ENCODE data around the gene RGMB.
A peak's percentile ranks its signal among the peaks of the same experiment; 100 is the strongest.

Gene RGMB

DNA sequence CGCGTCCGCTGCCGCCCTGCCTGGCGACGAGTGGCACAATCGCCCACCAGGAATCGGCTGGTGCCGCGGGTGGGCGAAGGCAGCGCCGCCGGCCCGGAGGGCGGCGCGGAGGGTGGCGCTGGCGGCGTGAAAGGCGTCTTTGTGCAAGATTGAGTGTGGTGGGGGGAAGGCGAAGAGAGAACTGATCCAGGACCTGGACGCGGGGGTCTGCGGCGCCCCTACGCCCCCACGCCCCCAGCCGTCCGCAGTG lies 4.6 kb upstream of the RGMB start:
- DNase-seq, result no peak

DNA sequence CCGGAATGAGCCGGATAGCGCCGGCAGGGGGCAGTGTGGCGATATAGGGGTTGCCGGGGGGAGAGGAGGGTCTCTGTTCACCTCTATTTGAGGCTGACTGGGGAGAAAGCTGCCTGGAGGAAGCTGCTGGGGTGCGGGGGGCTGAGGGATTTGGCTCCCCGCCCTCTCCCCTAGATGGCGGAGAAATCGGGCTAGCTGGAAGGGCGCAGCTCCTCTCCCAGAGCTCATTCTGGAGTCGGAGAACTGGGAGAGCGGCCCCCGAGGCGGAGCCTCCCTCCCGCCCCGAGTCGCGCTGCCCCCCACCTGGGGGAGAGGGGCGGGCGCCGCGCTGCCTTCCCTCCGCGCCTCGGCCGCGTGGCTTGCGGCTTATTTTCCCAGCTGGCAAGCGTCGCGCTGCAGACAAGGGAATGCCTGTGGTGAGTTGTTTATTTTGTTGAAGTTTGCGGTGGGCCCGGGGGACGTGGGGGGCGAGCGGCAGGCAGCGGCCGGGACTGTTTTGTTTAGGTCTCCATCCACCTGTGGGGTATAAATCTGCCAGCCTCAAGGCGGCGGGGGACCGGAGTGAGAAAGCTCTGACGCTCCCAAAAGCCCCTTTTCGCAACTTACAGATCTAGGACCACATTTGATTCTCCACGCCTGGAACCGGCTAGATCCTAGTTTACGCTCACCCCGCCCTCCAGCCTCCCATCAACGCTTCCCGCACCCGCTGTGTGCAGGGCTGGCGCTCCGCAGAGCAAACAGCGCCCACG lies 4.1 kb upstream of the RGMB start:
- peak in 1 of 2 donors; percentile 8 for DNase-seq

DNA sequence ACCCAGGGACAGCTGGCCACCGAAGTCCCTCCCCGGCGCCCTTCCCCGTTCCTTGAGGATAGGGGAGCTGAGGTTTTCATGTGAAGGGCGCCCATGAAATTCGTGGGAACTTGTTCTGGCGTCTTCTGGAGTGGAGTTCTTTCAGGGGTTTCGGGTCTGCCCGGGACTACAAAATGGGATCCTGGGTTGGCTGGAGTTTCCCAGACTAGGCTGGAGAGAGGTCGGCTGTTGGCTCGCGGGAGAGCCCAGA lies 3.6 kb upstream of the RGMB start:
- DNase-seq, result no peak

DNA sequence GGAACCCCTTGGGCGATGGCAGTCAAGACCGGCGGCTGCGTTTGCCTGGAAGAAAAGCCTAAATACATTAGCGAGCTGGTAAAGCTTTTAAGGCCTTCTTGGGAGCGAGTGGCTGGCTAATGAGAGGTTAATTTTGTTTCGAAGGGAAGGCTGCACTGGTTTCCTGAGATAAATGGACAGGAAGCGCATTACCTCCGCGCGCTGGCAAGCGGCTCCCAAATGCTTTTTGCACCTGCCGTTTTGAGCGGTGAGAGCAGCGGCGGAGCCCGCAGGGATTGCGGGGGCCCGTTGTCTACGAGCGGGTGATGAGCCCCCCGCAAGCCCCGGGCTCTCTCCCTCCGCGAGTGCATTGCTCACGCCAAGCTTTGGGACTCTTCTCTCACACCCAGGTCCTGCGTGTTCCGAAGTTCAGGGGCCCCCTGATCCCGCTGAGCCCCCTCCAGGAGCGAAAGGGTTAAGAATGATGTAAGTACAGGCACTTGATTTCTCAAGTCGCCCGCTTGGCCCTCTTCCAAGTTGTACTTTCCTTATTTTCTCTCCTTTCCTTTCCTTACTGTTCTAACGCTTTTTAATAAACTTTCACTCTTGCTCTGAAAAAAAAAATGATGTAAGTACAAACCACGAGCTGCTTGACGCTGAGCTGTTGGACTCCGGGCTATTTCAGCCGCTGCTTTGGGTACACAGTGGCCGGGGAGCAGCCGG lies 3.1 kb upstream of the RGMB start:
- no peak for DNase-seq

DNA sequence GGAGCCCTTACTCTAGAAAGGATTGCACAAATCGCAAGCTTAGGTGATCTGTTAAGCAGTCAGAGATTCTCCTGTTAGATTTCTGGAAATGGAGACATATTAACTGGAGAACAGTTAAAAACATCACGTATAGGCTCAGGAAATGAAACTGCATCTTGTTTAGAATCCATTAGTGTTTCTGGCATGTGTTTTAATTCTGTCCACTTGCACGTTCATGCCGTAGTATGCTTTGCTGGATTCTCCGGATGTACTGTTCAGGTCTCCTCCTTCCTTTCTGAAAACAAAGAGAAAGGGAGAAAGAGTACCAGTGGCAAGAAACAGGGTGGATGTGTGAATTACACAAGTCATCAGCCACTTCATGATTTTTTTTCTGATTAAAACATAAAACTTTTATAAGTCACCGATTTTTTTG lies 2.5 kb upstream of the RGMB start:
- no peak for DNase-seq

DNA sequence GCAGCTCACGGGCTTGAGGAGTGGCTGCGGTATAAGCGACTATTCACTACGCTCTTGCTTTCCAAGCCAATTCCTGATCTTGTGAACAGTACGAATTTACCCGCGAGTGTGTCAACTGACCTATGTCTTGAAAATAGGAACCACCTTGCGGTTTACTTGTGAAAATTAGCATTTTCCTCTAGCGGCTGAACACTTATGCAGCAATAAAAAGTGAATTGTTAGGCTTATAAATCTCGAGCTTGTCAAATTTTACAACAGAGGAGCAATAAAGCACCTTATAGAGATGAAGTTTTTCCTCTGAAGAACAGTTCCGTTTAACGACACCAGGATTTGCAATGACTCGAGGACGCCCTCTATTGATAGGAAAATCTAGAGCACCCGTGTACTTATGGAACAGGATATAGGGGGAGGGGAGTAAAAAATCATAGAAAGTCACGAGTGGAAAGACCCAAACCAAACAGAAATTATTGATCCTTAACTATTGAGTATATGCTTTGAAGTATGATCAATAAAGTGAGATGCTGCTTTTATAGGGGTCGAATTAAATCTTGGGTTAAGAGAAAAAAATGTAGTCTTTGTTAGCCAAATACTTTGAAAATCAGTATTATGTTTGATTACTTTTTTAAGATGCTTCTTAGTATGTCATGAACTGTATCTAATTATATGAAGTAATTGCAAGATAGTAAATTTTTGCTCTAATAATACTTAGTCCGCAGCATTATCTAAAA lies 1.9 kb upstream of the RGMB start:
- peak in 1 of 2 donors; percentile 88 for DNase-seq

DNA sequence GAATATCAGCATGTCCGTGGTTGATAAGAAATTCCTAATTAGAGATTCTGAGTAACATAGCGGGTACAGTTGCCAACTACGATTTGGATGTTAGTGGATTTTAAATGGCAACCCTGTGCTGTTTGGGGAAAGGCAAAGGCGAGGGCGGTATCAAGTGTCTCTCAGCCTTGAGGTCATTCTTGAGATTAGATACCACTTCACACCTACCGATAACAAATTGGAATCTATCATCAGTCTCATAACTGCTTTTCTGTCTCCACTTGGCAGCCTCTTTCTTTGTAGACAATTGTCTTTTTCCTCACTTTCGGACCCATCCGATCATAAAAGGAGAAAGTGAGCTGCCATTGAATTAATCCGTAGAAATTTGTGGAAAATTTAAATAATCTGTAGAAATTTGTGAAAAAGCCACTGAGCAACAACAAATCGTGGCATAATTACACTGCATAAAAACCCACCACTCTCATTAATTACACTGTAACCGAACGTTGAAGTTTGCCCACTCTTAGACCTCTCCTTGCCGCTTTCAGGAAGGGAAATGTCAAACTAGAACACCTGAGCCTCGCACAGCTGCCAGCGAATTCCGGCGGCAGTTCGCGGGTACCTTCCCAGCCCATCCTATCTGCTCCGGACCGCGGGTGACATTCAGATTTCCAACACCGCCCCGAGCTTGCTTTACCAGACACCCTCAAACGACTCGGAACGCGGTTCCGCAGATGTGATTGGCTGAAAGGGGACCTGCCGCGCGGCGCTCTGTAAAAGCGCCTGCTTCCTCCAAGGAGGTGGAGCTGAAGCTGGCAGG lies 849 bp upstream of the RGMB start:
- DNase-seq, result no peak

DNA sequence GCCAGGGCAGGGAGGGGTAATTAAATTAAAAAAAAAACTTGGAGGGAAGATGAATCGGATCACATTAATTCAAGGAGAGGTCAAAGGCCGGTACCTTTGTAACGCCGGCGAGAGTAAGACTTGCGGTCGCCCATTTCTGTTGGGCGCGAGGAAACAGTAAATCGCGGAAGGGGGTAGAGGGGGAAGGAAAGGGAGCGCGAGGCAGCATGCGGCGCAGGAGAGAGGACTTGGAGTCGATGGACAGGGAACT lies 324 bp upstream of the RGMB start:
- DNase-seq, result no peak

DNA sequence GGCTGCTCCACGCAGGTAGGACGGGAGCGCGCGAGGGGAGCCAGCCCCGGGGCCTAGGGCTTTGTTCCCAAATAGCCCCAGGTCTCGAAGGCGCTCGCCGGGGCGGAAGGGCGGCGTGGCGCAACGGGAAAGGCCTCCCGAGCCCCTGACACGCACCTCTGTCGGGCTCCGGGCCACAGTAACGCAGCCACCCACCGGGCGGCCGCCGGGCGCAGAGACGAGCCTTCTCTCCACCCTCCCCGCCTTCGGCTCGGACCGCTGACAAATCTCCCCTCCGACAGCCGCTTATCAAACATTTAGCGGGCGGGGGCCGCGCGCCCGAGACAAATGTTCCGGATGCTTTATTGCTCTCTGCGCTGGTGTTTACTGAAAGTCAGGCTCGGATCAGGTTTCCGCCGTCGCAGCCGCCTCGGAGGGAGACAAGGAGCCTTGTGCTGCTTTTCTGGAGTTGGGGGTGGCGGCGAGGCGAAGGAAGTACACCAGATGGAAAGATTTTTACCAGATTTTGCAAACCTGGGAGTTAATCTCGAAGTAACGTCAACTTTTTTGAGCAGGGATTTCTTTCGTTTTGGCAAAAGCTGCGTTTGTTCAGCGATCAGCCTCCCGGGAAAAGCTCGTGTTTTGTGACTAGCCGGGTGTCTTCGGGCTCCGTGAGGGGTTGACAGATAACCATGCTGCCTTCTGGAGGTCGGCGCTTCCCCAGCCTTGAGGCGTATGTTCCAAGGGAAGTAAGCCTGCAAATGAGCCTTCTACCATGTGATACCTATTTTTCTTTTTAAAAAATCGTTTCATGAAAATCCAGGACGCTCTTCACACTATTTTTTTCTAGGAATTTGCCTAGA lies 950 bp downstream of the RGMB start:
- peak in 1 of 2 donors; percentile 59 for DNase-seq

DNA sequence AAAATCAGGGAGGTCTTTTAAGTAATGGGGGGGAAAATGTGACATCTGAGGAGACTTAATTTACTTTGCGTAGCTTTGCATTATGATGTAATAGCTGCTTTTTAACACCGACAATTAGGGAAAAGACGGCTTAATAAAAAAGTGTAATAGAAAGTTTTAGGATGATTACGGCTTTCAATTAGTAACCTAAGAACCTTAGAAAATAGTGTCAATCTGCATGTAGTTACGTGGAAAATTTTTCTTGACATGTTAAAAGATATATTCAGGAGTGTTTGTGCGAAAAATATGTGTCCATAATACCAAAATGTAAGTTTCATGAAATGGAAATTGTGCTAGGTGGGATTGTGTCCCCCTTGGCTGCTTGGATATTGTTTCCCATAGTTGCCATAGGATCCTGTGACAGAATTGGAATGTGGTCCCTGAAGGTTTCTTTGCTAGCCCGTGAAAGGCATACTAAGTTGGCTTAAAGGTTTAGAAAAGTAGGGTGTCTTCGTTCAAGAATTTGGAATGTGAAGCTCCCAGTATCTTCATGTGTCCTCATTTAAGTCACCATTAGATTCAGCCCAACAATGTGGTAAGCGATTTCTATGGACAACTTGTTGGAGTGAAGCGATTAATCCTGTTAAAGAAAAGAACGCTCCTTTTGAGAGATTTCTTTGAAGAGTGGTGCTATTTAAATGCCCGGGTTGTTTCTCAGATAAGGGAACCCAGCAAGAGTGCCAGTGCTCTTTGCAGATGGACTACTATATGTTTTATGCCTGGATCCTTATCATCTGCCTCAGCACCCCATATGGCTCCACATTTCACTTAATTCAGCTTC lies 2.0 kb downstream of the RGMB start:
- no peak for DNase-seq

DNA sequence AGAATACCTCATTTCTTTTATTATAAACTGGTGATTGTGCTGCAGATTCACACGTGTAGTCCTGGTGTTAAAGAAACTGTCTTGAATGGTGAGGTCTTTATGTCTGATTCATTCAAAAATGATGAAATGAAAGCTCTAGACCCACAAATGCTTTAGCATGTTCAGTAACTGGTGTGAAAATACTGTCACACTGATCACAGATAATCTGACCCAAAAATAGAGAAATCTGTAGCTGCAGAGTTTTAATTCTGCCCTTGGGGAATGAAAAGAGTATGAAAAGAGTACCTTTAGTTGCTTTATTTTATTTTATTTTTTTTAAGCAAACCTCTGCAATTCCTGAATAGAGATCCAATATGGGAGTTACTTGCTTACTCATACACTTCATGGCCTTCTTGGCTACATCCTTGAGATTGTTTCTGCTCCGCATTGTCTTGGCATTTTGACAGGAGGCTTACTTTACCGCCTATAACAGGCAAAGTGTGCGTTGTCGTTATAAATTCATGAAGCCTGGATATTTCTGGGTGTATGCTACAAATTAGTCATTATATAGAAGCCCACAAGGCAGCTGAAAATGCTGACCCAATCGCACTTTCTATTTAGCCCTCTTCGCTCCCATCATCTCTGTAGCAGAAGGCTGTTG lies 2.7 kb downstream of the RGMB start:
- no peak for DNase-seq

DNA sequence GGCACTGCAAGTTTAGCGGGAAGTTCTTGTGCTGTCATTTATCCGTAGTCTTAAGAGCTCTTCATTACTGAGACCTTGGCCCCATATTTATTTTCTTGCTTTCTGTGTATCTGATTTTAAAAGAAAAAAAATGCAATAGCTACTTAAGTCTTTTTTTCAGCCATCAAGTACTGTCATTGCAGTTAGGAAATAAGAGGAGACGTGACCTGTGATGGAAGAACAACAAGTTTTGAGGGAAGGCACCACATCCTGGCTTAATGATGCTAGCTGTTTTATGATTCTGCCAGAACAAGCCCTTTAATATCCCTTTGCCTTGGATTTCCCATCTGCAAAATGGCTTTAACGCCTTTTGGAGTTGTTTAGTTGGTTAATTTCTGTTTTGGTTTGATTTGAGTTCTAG lies 3.8 kb downstream of the RGMB start:
- no peak for DNase-seq

DNA sequence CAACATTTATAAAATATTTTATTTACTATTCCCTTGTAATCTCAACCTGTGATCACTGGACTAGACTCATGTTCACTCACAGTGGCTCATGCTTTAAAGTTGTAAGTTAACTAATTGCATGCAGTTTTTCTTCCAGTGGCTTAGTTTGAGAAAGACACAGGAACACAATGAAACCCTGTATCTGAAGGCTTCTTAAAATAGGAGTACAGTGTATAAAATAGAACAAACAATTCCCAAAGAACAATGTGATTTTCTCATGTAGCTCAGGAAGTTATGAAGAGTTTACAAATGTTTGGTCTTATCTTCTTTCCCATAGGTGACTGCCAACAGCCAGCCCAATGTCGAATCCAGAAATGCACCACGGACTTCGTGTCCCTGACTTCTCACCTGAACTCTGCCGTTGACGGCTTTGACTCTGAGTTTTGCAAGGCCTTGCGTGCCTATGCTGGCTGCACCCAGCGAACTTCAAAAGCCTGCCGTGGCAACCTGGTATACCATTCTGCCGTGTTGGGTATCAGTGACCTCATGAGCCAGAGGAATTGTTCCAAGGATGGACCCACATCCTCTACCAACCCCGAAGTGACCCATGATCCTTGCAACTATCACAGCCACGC lies 5.9 kb downstream of the RGMB start:
- DNase-seq, result no peak

DNA sequence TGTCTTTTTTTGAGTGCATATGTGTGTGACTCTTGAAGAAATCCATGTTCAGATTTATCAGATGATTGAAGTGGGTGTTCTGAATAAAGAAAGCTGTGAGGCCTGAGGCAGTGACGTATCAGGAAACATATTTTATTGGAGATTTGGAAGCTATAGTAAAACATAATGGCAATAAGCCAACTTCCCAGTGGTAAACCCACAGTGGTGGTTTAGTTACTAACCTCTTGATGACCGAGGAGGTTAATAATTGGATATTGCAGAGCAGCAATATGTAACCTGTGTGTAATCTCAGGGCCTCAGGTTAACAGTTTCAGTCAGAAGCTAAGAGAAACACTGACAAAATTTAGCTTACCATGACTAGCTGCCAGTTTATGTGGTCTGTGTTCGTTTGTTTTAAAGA lies 6.9 kb downstream of the RGMB start:
- DNase-seq, result no peak

DNA sequence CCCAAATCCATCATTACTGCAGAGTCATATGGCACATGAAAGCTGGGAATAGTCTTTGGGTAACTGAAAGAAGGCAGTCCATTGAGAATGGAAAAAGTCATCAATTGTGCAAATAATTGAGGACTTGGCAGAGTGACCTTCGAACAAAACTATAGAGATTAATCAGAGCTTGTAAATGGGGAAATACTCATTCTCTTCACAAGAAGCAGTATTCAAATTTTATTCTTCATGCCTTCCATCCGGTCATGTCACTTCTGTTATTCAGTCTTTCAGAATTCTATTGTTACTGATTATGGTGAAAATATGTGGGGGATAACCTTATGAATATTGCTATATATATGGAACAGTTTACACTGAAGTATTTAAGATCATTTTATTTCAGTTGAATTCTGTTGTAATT lies 8.1 kb downstream of the RGMB start:
- no peak for DNase-seq

DNA sequence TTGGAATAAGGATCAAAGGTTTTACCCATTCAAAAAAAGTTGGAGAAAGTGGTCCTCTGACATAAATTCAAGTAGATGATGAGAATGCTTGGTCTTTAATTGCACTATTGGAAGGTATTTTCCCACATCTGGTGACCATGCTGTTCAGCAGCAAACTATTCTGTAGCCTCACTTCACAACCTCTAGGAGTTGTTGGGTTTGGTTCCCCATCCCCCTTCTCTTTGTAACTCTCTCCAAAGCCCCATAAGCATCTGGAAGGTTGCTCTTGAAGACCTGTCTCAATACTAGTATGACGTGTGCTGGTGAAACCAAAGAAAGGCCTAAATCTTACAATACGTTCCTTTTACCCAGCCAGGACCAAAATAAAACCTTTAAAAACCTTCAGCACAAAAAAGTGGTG lies 8.5 kb downstream of the RGMB start:
- no peak for DNase-seq

DNA sequence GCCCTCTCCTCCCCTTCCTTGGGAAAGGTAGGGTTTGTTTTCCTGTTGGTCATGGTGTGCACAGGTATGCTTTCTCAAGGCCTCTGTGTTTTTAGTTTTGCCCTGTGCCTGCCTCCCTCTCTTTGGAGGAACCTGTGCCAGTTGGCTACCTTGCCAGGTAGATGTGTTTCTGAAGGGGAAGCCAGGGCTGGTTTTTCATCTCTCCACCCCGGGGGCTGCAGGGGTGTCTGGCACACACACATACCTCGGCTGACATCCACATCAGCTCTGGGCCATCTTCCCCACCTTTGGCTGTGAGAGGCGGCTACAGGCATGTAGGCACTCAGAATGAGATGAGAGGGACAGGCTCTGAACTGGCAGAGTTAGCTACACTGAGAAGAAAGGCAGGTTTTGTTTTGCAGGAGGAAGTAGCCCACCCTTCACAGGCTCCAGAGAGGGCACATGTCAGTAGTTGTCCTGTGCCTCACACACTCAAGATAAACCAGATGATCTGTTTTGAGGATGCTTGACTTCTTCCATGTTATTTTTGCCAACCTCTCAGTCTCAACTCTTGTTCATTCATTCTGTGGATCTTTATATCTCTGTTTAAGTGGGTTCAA lies 9.7 kb downstream of the RGMB start:
- DNase-seq, result no peak

DNA sequence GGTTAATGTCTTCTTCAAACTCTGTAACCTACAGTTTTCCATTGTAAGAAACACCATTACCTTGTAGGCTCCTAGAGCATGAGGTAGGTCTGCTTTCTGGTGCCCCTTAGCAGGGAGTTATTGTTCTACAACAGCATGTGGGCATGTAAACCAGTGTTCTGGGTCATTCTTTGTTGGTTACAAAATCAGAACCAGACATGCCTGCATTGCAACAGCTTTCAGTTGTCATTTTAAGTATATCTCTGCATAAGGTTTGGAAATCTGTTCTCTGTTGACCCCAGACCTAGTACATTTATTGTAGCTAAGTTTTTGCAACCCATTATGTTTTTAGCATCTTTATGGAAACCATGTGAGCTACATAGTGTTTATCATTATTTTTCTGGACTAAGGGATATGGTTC lies 10.9 kb downstream of the RGMB start:
- no peak for DNase-seq

DNA sequence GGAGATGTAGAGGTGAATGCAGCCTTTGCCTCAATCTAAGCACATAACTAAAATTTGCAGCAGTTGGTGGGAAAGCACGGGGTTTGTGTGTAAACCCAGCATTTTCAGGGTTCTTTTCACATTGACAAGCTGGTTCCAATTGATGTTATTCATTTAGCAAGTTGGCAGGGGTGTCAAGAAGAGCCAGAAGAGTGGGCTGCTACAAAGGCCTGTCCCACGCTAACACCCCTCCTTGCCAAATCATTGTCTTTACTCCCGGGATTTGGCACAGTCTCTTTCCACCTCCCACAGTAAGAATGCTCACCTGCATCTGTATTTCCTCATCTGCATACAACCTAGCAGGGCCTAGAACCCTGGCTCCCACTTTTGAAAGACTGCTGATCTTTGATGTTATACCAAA lies 11.8 kb downstream of the RGMB start:
- no peak for DNase-seq

DNA sequence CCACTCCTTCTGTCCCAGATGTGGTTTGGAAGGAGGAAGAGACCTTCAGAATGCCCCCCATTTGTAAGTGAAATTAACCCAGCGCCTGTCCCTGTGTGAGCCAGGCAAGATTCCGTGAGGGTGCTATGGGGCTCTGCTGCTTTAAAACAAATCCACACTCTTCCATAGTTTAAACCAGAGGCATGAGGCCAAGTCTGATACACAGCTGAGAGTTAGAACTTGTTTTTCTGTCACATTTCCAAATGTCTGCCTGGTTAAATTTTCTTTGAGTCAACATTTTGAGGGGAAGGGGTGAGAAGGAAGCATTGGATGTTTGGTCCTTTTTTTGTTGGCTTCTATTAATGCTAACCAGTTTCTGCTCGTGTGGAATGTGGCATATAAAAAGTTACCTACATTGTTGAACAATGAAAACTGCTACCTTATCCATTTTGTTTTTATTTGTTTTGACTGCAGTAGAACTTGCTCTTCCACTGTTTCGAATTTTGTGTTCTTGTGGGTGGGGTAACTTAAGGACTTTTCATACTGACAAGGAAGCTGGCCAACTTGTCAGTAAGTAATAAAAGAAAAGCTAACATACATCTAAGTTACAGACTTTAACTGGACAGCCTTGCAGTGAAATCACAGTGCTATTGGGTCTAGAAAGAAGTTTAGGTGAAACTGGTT lies 12.9 kb downstream of the RGMB start:
- no peak for DNase-seq

Data from bone marrow (tissue), 2 donors.